ENCODE results near the gene ORAI3.

Gene ORAI3

GRCh38 chr16:30974348-30974747 lies 25.5 kb downstream of the ORAI3 start:
- no peak for DNase-seq

GRCh38 chr16:30976486-30976885 lies 27.6 kb downstream of the ORAI3 start:
- no peak for DNase-seq

- DNase-seq = no peak
Observed at GRCh38 chr16:30977502-30977901, 28.6 kb downstream of the ORAI3 start.

- DNase-seq = no peak
Observed at GRCh38 chr16:30979170-30980022, 30.5 kb downstream of the ORAI3 start.

GRCh38 chr16:30980023-30980371 lies 31.1 kb downstream of the ORAI3 start:
- DNase-seq = no peak

- DNase-seq = no peak
Observed at GRCh38 chr16:30980434-30980833, 31.6 kb downstream of the ORAI3 start.

GRCh38 chr16:30980959-30981358 lies 32.1 kb downstream of the ORAI3 start:
- no peak for DNase-seq

GRCh38 chr16:30982548-30983288 lies 33.9 kb downstream of the ORAI3 start:
- DNase-seq = no peak

GRCh38 chr16:30983289-30983889 lies 34.5 kb downstream of the ORAI3 start:
- no peak for DNase-seq

GRCh38 chr16:30983898-30984610 lies 35.2 kb downstream of the ORAI3 start:
- no peak for DNase-seq

GRCh38 chr16:30984669-30985400 lies 36.0 kb downstream of the ORAI3 start, which contains the start of gene HSD3B7:
HSD3B7 (plus strand) TSS chr16:30985207; CDS start chr16:30985659, 452 bp downstream.
- peak; percentile 73 for DNase-seq

GRCh38 chr16:30985401-30986128 lies 36.7 kb downstream of the ORAI3 start:
- no peak for DNase-seq

GRCh38 chr16:30986129-30986991 lies 37.5 kb downstream of the ORAI3 start:
- DNase-seq = no peak

- DNase-seq = no peak
Observed at GRCh38 chr16:30987581-30988190, 38.8 kb downstream of the ORAI3 start.

GRCh38 chr16:30989469-30990047 lies 40.7 kb downstream of the ORAI3 start:
- DNase-seq = no peak

- DNase-seq = no peak
Observed at GRCh38 chr16:30990105-30990504, 41.2 kb downstream of the ORAI3 start.

GRCh38 chr16:30991052-30991451 lies 42.2 kb downstream of the ORAI3 start:
- DNase-seq = no peak

- no peak for DNase-seq
Observed at GRCh38 chr16:30992276-30992780, 43.5 kb downstream of the ORAI3 start.
